Activated naive CD8-positive, alpha-beta T cell treated with anti-CD3 and anti-CD28 coated beads, Interleukin-2, amount 50 U/mL, for 24 hours (primary cell): ENCODE measurements around the gene SLC35F3.
"Not testable (repeated sequence)": the region's sequence is repeated elsewhere in the genome, so short reads cannot be mapped to it uniquely, and the experiment has no call there.

Source experiments
- ATAC-seq: fragments of 150-1000 bp; cut with Tn5 transposase; one replicate; pipeline ENCODE4 v1.10.0; 2021
- DNase-seq: peaks from one replicate; pipeline ENCODE4 v3.0.0; 2021
- H3K27ac Mint-ChIP-seq: one replicate; pipeline ENCODE4 v1.8.0; 2021; ENCODE audit warnings: mild to moderate bottlenecking, mixed read lengths
- H3K27me3 Mint-ChIP-seq: one replicate; pipeline ENCODE4 v1.8.0; 2021; ENCODE audit warnings: mixed read lengths
- H3K36me3 Mint-ChIP-seq: one replicate; pipeline ENCODE4 v1.8.0; 2021; ENCODE audit warnings: low read depth, mixed read lengths
- H3K4me1 Mint-ChIP-seq: one replicate; pipeline ENCODE4 v1.8.0; 2021; ENCODE audit warnings: mixed read lengths
- H3K4me3 Mint-ChIP-seq: one replicate; pipeline ENCODE4 v1.8.0; 2021; ENCODE audit warnings: mild to moderate bottlenecking, moderate library complexity, mixed read lengths
- H3K9me3 Mint-ChIP-seq: one replicate; pipeline ENCODE4 v1.8.0; 2021; ENCODE audit warnings: mixed read lengths

The SLC35F3 gene

GRCh38 chr1:234300096-234300495 lies 395.6 kb downstream of the SLC35F3 start:
- Mint-ChIP-seq H3K27ac (no peak overlapping the region), H3K27me3 (peaks cover 3% of the 10 kb centered on the region), H3K4me3 (no peak overlapping the region), H3K4me1 (peaks cover 6% of the 10 kb centered on the region), H3K9me3 (no peaks in the 10 kb centered on the region), H3K36me3 (no peaks in the 10 kb centered on the region)
- DNase-seq (no peak), ATAC-seq (no peak)

GRCh38 chr1:234301663-234302062 lies 397.2 kb downstream of the SLC35F3 start:
- H3K9me3 Mint-ChIP-seq, DNase-seq, H3K36me3 Mint-ChIP-seq, H3K4me1 Mint-ChIP-seq, H3K4me3 Mint-ChIP-seq, ATAC-seq, H3K27ac Mint-ChIP-seq, H3K27me3 Mint-ChIP-seq: not testable (repeated sequence)

GRCh38 chr1:234302354-234302962 lies 398.0 kb downstream of the SLC35F3 start:
- ATAC-seq (peak; percentile 10), DNase-seq (no peak)
- H3K9me3 Mint-ChIP-seq = no peaks in the 10 kb centered on the region

GRCh38 chr1:234303231-234303630 lies 398.8 kb downstream of the SLC35F3 start:
- Mint-ChIP-seq H3K4me3 (no peak overlapping the region), H3K36me3 (no peaks in the 10 kb centered on the region), H3K27me3 (peaks cover 3% of the 10 kb centered on the region), H3K4me1 (no peaks in the 10 kb centered on the region), H3K9me3 (no peaks in the 10 kb centered on the region), H3K27ac (no peak overlapping the region)
- ATAC-seq (no peak), DNase-seq (no peak)

More at GRCh38 chr1:234302354-234302962, 398.0 kb downstream of the SLC35F3 start:
- H3K27ac Mint-ChIP-seq = no peak overlapping the region
- peaks cover 4% of the 10 kb centered on the region for H3K4me1 Mint-ChIP-seq
- H3K4me3 Mint-ChIP-seq = no peak overlapping the region
- no peaks in the 10 kb centered on the region for H3K36me3 Mint-ChIP-seq
- peaks cover 3% of the 10 kb centered on the region for H3K27me3 Mint-ChIP-seq

- no peaks in the 10 kb centered on the region for H3K27me3 Mint-ChIP-seq
- no peak overlapping the region for H3K27ac Mint-ChIP-seq
- ATAC-seq (no peak), DNase-seq (no peak)
- H3K36me3 Mint-ChIP-seq = no peaks in the 10 kb centered on the region
- peaks cover 37% of the 10 kb centered on the region for H3K4me1 Mint-ChIP-seq
- no peaks in the 10 kb centered on the region for H3K9me3 Mint-ChIP-seq
- no peak overlapping the region for H3K4me3 Mint-ChIP-seq
Measured at GRCh38 chr1:234307726-234308125, 403.2 kb downstream of the SLC35F3 start.

- H3K27me3 Mint-ChIP-seq = no peaks in the 10 kb centered on the region
- H3K9me3 Mint-ChIP-seq = no peaks in the 10 kb centered on the region
- DNase-seq (no peak), ATAC-seq (no peak)
- peak overlapping the region; percentile 86 for H3K27ac Mint-ChIP-seq
- peaks cover 52% of the 10 kb centered on the region for H3K4me1 Mint-ChIP-seq
- peak overlapping the region; percentile 62 for H3K4me3 Mint-ChIP-seq
- H3K36me3 Mint-ChIP-seq = no peaks in the 10 kb centered on the region
Measured at GRCh38 chr1:234309243-234309597, 404.7 kb downstream of the SLC35F3 start.

- Mint-ChIP-seq H3K27me3 (no peaks in the 10 kb centered on the region), H3K27ac (peak overlapping the region; percentile 86), H3K4me1 (peaks cover 58% of the 10 kb centered on the region), H3K4me3 (peak overlapping the region; percentile 62), H3K9me3 (no peaks in the 10 kb centered on the region), H3K36me3 (no peaks in the 10 kb centered on the region)
- peak; percentile 85 for ATAC-seq
- peak; percentile 76 for DNase-seq
Measured at GRCh38 chr1:234309598-234310459, 405.4 kb downstream of the SLC35F3 start.

- Mint-ChIP-seq H3K4me3 (peak overlapping the region; percentile 22), H3K4me1 (peaks cover 64% of the 10 kb centered on the region), H3K9me3 (no peaks in the 10 kb centered on the region), H3K36me3 (no peaks in the 10 kb centered on the region), H3K27me3 (no peaks in the 10 kb centered on the region), H3K27ac (peak overlapping the region; percentile 86)
- no peak for DNase-seq
- no peak for ATAC-seq
Measured at GRCh38 chr1:234310460-234310817, 406.0 kb downstream of the SLC35F3 start.

GRCh38 chr1:234311414-234311813 lies 406.9 kb downstream of the SLC35F3 start:
- Mint-ChIP-seq H3K27me3 (no peaks in the 10 kb centered on the region), H3K9me3 (no peaks in the 10 kb centered on the region), H3K4me3 (no peak overlapping the region), H3K36me3 (no peaks in the 10 kb centered on the region), H3K27ac (peak overlapping the region; percentile 61), H3K4me1 (peaks cover 74% of the 10 kb centered on the region)
- ATAC-seq (no peak), DNase-seq (no peak)

GRCh38 chr1:234313171-234313570 lies 408.7 kb downstream of the SLC35F3 start:
- Mint-ChIP-seq H3K36me3 (no peaks in the 10 kb centered on the region), H3K4me1 (peaks cover 91% of the 10 kb centered on the region), H3K27ac (peak overlapping the region; percentile 96), H3K9me3 (no peaks in the 10 kb centered on the region), H3K4me3 (no peak overlapping the region), H3K27me3 (no peaks in the 10 kb centered on the region)
- no peak for DNase-seq
- no peak for ATAC-seq

- no peaks in the 10 kb centered on the region for H3K36me3 Mint-ChIP-seq
- ATAC-seq (peak; percentile 82), DNase-seq (no peak)
- H3K27me3 Mint-ChIP-seq = no peaks in the 10 kb centered on the region
- H3K4me3 Mint-ChIP-seq = peak overlapping the region; percentile 70
- H3K4me1 Mint-ChIP-seq = peaks cover 84% of the 10 kb centered on the region
- H3K27ac Mint-ChIP-seq = peak overlapping the region; percentile 96
- H3K9me3 Mint-ChIP-seq = no peaks in the 10 kb centered on the region
Measured at GRCh38 chr1:234315091-234315541, 410.6 kb downstream of the SLC35F3 start.

- Mint-ChIP-seq H3K27me3 (no peaks in the 10 kb centered on the region), H3K9me3 (no peaks in the 10 kb centered on the region), H3K4me3 (peak overlapping the region; percentile 70), H3K4me1 (peaks cover 79% of the 10 kb centered on the region), H3K27ac (peak overlapping the region; percentile 96), H3K36me3 (no peaks in the 10 kb centered on the region)
- DNase-seq (no peak), ATAC-seq (peak; percentile 62)
Measured at GRCh38 chr1:234315588-234315987, 411.1 kb downstream of the SLC35F3 start.

- Mint-ChIP-seq H3K27ac (peak overlapping the region; percentile 96), H3K9me3 (no peaks in the 10 kb centered on the region), H3K4me3 (peak overlapping the region; percentile 70), H3K27me3 (no peaks in the 10 kb centered on the region), H3K36me3 (no peaks in the 10 kb centered on the region), H3K4me1 (peaks cover 74% of the 10 kb centered on the region)
- ATAC-seq (no peak), DNase-seq (no peak)
Measured at GRCh38 chr1:234316486-234316885, 412.0 kb downstream of the SLC35F3 start.

GRCh38 chr1:234316937-234317336 lies 412.5 kb downstream of the SLC35F3 start:
- no peaks in the 10 kb centered on the region for H3K9me3 Mint-ChIP-seq
- no peak for DNase-seq
- no peak overlapping the region for H3K4me3 Mint-ChIP-seq
- peak overlapping the region; percentile 96 for H3K27ac Mint-ChIP-seq
- peaks cover 71% of the 10 kb centered on the region for H3K4me1 Mint-ChIP-seq
- H3K27me3 Mint-ChIP-seq = no peaks in the 10 kb centered on the region
- ATAC-seq = no peak
- H3K36me3 Mint-ChIP-seq = no peaks in the 10 kb centered on the region

GRCh38 chr1:234320069-234320468 lies 415.6 kb downstream of the SLC35F3 start:
- Mint-ChIP-seq H3K27ac (no peak overlapping the region), H3K9me3 (no peaks in the 10 kb centered on the region), H3K27me3 (no peaks in the 10 kb centered on the region), H3K36me3 (no peaks in the 10 kb centered on the region), H3K4me3 (no peak overlapping the region), H3K4me1 (peaks cover 56% of the 10 kb centered on the region)
- ATAC-seq (no peak), DNase-seq (no peak)
